ENCODE data around the gene ZGRF1.

DNA sequence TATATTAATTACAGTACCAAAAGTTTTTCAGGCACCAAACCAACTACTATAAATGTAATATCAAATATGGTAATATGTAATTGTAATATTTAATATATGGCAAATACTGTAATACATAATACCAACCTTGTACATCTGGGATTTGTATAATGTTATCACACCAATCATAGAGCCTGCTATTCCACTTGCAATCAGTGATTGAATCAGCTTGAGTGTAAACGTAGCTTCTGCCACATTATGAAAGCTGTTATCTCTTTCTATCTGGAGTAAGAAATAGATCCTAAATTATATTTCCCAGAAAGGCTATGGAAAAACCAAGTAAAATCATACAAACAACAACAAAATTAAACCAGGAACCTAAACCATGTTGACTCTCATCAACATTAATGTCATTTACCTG is 96.0 kb downstream of the ZGRF1 start:
- TF ChIP-seq POLR2A (IDR thresholded peaks at IDR 0.05) = no peak
- TF ChIP-seq, protein P1, sequence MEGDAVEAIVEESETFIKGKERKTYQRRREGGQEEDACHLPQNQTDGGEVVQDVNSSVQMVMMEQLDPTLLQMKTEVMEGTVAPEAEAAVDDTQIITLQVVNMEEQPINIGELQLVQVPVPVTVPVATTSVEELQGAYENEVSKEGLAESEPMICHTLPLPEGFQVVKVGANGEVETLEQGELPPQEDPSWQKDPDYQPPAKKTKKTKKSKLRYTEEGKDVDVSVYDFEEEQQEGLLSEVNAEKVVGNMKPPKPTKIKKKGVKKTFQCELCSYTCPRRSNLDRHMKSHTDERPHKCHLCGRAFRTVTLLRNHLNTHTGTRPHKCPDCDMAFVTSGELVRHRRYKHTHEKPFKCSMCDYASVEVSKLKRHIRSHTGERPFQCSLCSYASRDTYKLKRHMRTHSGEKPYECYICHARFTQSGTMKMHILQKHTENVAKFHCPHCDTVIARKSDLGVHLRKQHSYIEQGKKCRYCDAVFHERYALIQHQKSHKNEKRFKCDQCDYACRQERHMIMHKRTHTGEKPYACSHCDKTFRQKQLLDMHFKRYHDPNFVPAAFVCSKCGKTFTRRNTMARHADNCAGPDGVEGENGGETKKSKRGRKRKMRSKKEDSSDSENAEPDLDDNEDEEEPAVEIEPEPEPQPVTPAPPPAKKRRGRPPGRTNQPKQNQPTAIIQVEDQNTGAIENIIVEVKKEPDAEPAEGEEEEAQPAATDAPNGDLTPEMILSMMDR (IDR thresholded peaks at IDR 0.05) = no peak
- no peak for TF ChIP-seq EP300 (IDR thresholded peaks at IDR 0.05)
